Ammon's horn (tissue), 1 donor: Measurements from ENCODE around the gene TAP1.
A peak's percentile ranks its signal among the peaks of the same experiment; 100 is the strongest.
"Not testable (repeated sequence)": the region's sequence is repeated elsewhere in the genome, so short reads cannot be mapped to it uniquely, and the experiment has no call there.

Experiments
- DNase-seq: peaks from one replicate; pipeline ENCODE4 v3.0.0-alpha.2; 2016; ENCODE audit warnings: low spot score

TAP1 gene

GRCh38 chr6:32853541-32854375, at the start of gene TAP1, which contains the start of gene PSMB9:
TAP1 (minus strand) TSS chr6:32853704; CDS start chr6:32853636, 68 bp downstream.
PSMB9 (plus strand) TSS chr6:32854192; CDS start chr6:32854230, 38 bp downstream.
- DNase-seq: peak; percentile 96

GRCh38 chr6:32895006-32895345, 41.5 kb upstream of the TAP1 start:
- no peak for DNase-seq

- DNase-seq: peak; percentile 96
Measured at GRCh38 chr6:32894085-32895005, 40.8 kb upstream of the TAP1 start.

GRCh38 chr6:32890831-32891230, 37.3 kb upstream of the TAP1 start:
- DNase-seq: no peak

- DNase-seq: no peak
Measured at GRCh38 chr6:32889533-32889932, 36.0 kb upstream of the TAP1 start.

- DNase-seq: no peak
Measured at GRCh38 chr6:32888576-32888975, 35.1 kb upstream of the TAP1 start.

- DNase-seq: peak; percentile 36
Measured at GRCh38 chr6:32887616-32888015, 34.1 kb upstream of the TAP1 start.

GRCh38 chr6:32886681-32887383, 33.3 kb upstream of the TAP1 start:
- DNase-seq: no peak

- peak; percentile 84 for DNase-seq
Measured at GRCh38 chr6:32885698-32886286, 32.3 kb upstream of the TAP1 start.

- peak; percentile 22 for DNase-seq
Measured at GRCh38 chr6:32883789-32884188, 30.3 kb upstream of the TAP1 start.

- DNase-seq: no peak
Measured at GRCh38 chr6:32882879-32883250, 29.4 kb upstream of the TAP1 start.

- DNase-seq: not testable (repeated sequence)
Measured at GRCh38 chr6:32880962-32881361, 27.5 kb upstream of the TAP1 start.

- DNase-seq: no peak
Measured at GRCh38 chr6:32879691-32880090, 26.2 kb upstream of the TAP1 start.

GRCh38 chr6:32876603-32877002, 23.1 kb upstream of the TAP1 start:
- no peak for DNase-seq

- not testable (repeated sequence) for DNase-seq
Measured at GRCh38 chr6:32873947-32874346, 20.4 kb upstream of the TAP1 start.

- peak; percentile 84 for DNase-seq
Measured at GRCh38 chr6:32868257-32868788, 14.8 kb upstream of the TAP1 start.

- no peak for DNase-seq
Measured at GRCh38 chr6:32867554-32868256, 14.2 kb upstream of the TAP1 start.

- DNase-seq: no peak
Measured at GRCh38 chr6:32867022-32867477, 13.5 kb upstream of the TAP1 start.

- DNase-seq: no peak
Measured at GRCh38 chr6:32865724-32866443, 12.4 kb upstream of the TAP1 start.

GRCh38 chr6:32862725-32863124, 9.2 kb upstream of the TAP1 start:
- DNase-seq: no peak
